ENCODE data around the gene LMF2. TPM values are rescaled to one million over a fixed set of nuclear protein-coding genes. Genes with fewer than 3 reads are reported as not detected.

Gene LMF2
- polyA plus RNA-seq, 1 of the 3 experiments (the other 2 are of a cell fraction), result 34.3 TPM

DNA sequence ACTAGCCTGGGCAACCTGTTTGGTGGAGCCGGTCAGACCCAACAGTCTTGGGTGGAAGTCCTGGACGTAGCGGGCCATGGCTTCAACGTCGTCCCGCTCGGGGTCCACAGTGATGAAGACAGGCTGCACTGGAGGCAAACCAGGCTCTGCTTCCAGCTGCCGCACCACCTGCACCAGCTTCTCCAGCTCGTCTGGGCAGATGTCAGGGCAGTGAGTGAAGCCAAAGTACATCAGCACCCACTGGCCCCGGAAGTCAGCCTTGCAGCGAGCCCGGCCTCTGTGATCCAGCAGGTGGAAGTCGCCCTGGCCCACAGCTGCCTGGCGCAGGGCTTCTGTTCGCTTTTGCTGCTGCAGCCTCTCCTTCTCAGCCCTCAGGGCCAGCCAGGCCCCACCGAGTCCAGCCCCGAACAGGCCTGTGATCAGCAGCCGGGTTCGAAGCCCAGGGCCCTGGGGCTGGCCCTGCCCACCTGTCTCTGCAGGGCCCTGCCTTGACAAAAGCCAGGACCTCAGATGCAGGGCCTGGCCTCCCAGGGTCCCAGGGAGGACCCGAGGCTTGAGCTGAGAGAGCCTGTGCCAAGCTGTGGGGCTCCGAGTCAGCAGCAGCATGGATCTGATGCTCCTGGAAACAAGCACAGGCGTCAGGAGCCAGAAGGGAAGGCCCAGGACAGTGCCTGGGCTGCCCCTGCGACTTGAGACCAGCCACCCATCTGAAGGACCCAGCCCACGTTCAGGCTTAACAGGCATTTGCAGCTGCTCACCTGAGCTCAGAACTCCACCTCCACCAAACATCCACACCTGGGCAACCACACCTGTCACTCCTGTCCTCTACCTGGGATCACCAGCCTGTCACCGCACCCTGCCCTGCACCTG is 16.5 kb upstream of the LMF2 start (continued):
- TF ChIP-seq, protein P1, sequence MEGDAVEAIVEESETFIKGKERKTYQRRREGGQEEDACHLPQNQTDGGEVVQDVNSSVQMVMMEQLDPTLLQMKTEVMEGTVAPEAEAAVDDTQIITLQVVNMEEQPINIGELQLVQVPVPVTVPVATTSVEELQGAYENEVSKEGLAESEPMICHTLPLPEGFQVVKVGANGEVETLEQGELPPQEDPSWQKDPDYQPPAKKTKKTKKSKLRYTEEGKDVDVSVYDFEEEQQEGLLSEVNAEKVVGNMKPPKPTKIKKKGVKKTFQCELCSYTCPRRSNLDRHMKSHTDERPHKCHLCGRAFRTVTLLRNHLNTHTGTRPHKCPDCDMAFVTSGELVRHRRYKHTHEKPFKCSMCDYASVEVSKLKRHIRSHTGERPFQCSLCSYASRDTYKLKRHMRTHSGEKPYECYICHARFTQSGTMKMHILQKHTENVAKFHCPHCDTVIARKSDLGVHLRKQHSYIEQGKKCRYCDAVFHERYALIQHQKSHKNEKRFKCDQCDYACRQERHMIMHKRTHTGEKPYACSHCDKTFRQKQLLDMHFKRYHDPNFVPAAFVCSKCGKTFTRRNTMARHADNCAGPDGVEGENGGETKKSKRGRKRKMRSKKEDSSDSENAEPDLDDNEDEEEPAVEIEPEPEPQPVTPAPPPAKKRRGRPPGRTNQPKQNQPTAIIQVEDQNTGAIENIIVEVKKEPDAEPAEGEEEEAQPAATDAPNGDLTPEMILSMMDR (IDR thresholded peaks at IDR 0.05), result no peak
- no peak for TF ChIP-seq JUND (IDR thresholded peaks at IDR 0.05)
- no peak for TF ChIP-seq CHD2 (IDR thresholded peaks at IDR 0.05; ENCODE audit: low read length, partially characterized antibody)
- no peak for TF ChIP-seq RXRA (IDR thresholded peaks at IDR 0.05; ENCODE audit: borderline replicate concordance, low read depth)
- no peak for TF ChIP-seq POLR2AphosphoS5 (IDR thresholded peaks at IDR 0.05; ENCODE audit: low read depth, low read length)
- no peak for TF ChIP-seq RFX5 (IDR thresholded peaks at IDR 0.05; ENCODE audit: low read length)
- no peak for TF ChIP-seq EZH2phosphoT487 (IDR thresholded peaks at IDR 0.05; ENCODE audit: borderline replicate concordance, low read depth)

DNA sequence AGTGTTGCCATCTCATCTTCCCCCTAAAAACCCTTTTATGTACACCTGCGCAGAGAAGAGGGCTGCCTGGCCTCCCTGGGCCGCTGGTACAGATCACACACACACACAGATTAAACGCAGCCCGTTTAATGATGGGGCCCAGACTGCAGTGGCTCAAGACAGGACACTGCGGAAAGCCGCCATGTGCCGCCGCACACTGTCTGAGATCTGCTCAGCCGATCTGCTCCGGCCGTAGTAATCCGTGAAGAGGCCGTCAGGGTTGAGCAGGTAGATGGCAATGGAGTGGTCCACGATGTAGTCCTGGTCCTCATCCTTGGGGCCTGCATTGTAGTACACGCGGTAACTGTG is 15.9 kb upstream of the LMF2 start:
- POLR2A ChIA-PET, result no interaction called here
- peaks cover 7 to 39% of the 10 kb centered on the region in 2 experiments for H3K36me3 ChIP-seq (replicated peaks in 1 of 2; ENCODE audit: control insufficient read depth in 1 of 2, insufficient read depth in 2 of 2, low read length in 1 of 2)
- no peak overlapping the region for H3K27ac ChIP-seq (ENCODE audit: low read depth in 2 of 2, low read length in 1 of 2)
- CTCF ChIA-PET, result interaction anchor here (0.7 to 3.4 kb wide), 3 partner anchors 25 to 48 kb away, joined by 3 to 53 read pairs (median 6); partner anchors contain the start of gene SYCE3
- no peak overlapping the region for H3K9ac ChIP-seq
- peaks cover 16% of the 10 kb centered on the region for H3F3A ChIP-seq (replicated peaks; ENCODE audit: insufficient read depth)
- no peaks in the 10 kb centered on the region for H3K9me3 ChIP-seq
- peaks cover 7 to 24% of the 10 kb centered on the region in 2 experiments; a peak in 2 of 4 replicates for H3K4me1 ChIP-seq (ENCODE audit: control insufficient read depth in 1 of 2, insufficient read depth in 2 of 2, low read depth in 1 of 2, low read length in 1 of 2)
- no peak overlapping the region for H3K4me3 ChIP-seq (ENCODE audit: low read depth in 2 of 2, low read length in 1 of 2)
- DNase-seq, result no peak
- WGBS (ENCODE audit: low lambda C conversion rate), result 93% methylated on average over 16 of the region's 16 CpGs
- peaks cover 8% of the 10 kb centered on the region; the same call in 1 of the 2 replicates for H4K20me1 ChIP-seq (ENCODE audit: insufficient read depth)
- no peak overlapping the region; the same call in 1 of the 2 replicates for H3K4me2 ChIP-seq
- H2AFZ ChIP-seq (ENCODE audit: low read depth), result no peak overlapping the region
- H3K27me3 ChIP-seq (ENCODE audit: insufficient read depth), result no peaks in the 10 kb centered on the region
- H3K79me2 ChIP-seq (ENCODE audit: insufficient read depth), result peaks cover 18% of the 10 kb centered on the region
- TF ChIP-seq NRF1 (IDR thresholded peaks at IDR 0.05; ENCODE audit: low read depth, low read length) (no peak), SMC3 (IDR thresholded peaks at IDR 0.05; ENCODE audit: low read depth, low read length) (no peak), RFX5 (IDR thresholded peaks at IDR 0.05; ENCODE audit: low read length) (no peak), NFIC (IDR thresholded peaks at IDR 0.05; ENCODE audit: borderline replicate concordance) (no peak), FOXJ3 (CRISPR knock-in tag; IDR thresholded peaks at IDR 0.05) (no peak), EP300 (IDR thresholded peaks at IDR 0.05; ENCODE audit: borderline replicate concordance in 1 of 2, low read depth in 1 of 2, low read length in 1 of 2) (no peak), JUND (IDR thresholded peaks at IDR 0.05) (no peak), YY1 (IDR thresholded peaks at IDR 0.05; ENCODE audit: low read depth) (no peak), SIN3A (IDR thresholded peaks at IDR 0.05; ENCODE audit: borderline replicate concordance, low read depth, low read length) (no peak), MXI1 (IDR thresholded peaks at IDR 0.05; ENCODE audit: low read depth, low read length) (no peak), RXRA (IDR thresholded peaks at IDR 0.05; ENCODE audit: borderline replicate concordance, low read depth) (no peak), MEF2A (IDR thresholded peaks at IDR 0.05; ENCODE audit: borderline replicate concordance, low read depth) (no peak), GATA2 (CRISPR knock-in tag; IDR thresholded peaks at IDR 0.05) (no peak), EZH2phosphoT487 (IDR thresholded peaks at IDR 0.05; ENCODE audit: borderline replicate concordance, low read depth) (no peak), FOSL2 (IDR thresholded peaks at IDR 0.05; ENCODE audit: borderline replicate concordance, low read depth) (no peak), CHD2 (IDR thresholded peaks at IDR 0.05; ENCODE audit: low read length, partially characterized antibody) (no peak), RAD21 (IDR thresholded peaks at IDR 0.05; ENCODE audit: low read length) (no peak)
- TF ChIP-seq, protein P2, sequence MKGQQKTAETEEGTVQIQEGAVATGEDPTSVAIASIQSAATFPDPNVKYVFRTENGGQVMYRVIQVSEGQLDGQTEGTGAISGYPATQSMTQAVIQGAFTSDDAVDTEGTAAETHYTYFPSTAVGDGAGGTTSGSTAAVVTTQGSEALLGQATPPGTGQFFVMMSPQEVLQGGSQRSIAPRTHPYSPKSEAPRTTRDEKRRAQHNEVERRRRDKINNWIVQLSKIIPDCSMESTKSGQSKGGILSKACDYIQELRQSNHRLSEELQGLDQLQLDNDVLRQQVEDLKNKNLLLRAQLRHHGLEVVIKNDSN (IDR thresholded peaks at IDR 0.05; ENCODE audit: borderline replicate concordance, low read depth), result no peak
- TF ChIP-seq, protein P3, sequence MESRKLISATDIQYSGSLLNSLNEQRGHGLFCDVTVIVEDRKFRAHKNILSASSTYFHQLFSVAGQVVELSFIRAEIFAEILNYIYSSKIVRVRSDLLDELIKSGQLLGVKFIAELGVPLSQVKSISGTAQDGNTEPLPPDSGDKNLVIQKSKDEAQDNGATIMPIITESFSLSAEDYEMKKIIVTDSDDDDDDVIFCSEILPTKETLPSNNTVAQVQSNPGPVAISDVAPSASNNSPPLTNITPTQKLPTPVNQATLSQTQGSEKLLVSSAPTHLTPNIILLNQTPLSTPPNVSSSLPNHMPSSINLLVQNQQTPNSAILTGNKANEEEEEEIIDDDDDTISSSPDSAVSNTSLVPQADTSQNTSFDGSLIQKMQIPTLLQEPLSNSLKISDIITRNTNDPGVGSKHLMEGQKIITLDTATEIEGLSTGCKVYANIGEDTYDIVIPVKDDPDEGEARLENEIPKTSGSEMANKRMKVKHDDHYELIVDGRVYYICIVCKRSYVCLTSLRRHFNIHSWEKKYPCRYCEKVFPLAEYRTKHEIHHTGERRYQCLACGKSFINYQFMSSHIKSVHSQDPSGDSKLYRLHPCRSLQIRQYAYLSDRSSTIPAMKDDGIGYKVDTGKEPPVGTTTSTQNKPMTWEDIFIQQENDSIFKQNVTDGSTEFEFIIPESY (IDR thresholded peaks at IDR 0.05; ENCODE audit: borderline replicate concordance, low read depth), result no peak
- TF ChIP-seq, protein P1 (IDR thresholded peaks at IDR 0.05), result no peak
- no peaks in the 10 kb centered on the region for H3K9me2 ChIP-seq
